Peyer's patch (tissue), 4 donors: ENCODE results near the gene MRPL48.

Source experiments
- CTCF ChIP-seq, 6 experiments: fragments of 450-650 bp in 4 of 6; fragments of 200-600 bp in 2 of 6; sonication (generic) in 1 of 6; IDR thresholded peaks; one replicate each; pipeline ENCODE4 v1.5.1; 2017 to 2019; ENCODE audit warnings: antibody characterized with exemption in 6 of 6, mild to moderate bottlenecking in 3 of 6, moderate library complexity in 1 of 6
- POLR2A ChIP-seq, 2 donors: fragments of 450-650 bp; IDR thresholded peaks; one replicate each; pipeline ENCODE4 v1.5.1; 2017; ENCODE audit warnings: antibody characterized with exemption in 2 of 2, mild to moderate bottlenecking in 2 of 2, moderate library complexity in 2 of 2

DNA sequence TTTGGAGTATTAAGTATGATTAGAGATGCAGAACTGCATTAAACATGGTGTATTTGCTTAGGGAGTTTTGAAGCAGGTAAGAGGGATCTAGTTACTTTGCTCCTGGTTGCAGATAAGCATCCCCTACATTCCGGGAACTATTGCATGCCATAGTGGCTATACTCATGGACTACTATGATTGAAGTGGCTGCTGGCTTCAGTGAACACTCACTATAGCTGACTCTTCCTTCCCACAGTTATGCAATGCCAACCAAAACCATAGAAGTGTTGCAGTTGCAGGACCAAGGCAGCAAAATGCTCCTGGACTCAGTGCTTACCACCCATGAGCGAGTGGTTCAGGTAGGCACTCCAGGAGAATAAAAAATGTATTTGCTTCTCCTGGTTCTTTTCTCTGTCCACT, 72.0 kb downstream of the MRPL48 start:
- TF ChIP-seq CTCF (IDR thresholded peaks at IDR 0.05), result no peak
- no peak for TF ChIP-seq POLR2A (IDR thresholded peaks at IDR 0.05)
